ENCODE data around the gene BCL11A. TPM values are rescaled to one million over a fixed set of nuclear protein-coding genes. Genes with fewer than 3 reads are reported as not detected.

BCL11A gene
- polyA plus RNA-seq, 1 donor (not counting 4 experiments of a cell fraction or from before 2014, with no cell fraction given), result 5.0 TPM

- Histone ChIP-seq H3K36me3 (ENCODE audit: control insufficient read depth in 2 of 2, extremely low read depth in 1 of 2, insufficient read depth in 2 of 2, low read length in 2 of 2) (peaks cover 0 to 1% of the 10 kb centered on the region in 2 experiments), H4K20me1 (ENCODE audit: control insufficient read depth, extremely low read depth, insufficient read depth, low read length) (no peaks in the 10 kb centered on the region), H3K79me2 (ENCODE audit: control insufficient read depth, insufficient read depth, low read length) (no peaks in the 10 kb centered on the region), H3K9ac (ENCODE audit: control insufficient read depth, extremely low read depth, insufficient read depth, low read length) (no peak overlapping the region), H3K9me1 (ENCODE audit: control insufficient read depth, extremely low read depth, insufficient read depth, low read length) (no peaks in the 10 kb centered on the region), H2AFZ (ENCODE audit: control insufficient read depth, low read length) (no peak overlapping the region), H3K4me1 (ENCODE audit: control insufficient read depth, extremely low read depth, insufficient read depth, low read length) (peaks cover 27% of the 10 kb centered on the region), H3K27me3 (ENCODE audit: control insufficient read depth, extremely low read depth, insufficient read depth, low read length) (no peaks in the 10 kb centered on the region), H3K4me3 (ENCODE audit: control insufficient read depth in 2 of 3, extremely low read depth in 1 of 3, insufficient read depth in 2 of 3, low read depth in 1 of 3, low read length in 3 of 3) (no peak overlapping the region), H3K9me3 (ENCODE audit: control insufficient read depth, low read depth, low read length) (no peaks in the 10 kb centered on the region), H3K27ac (ENCODE audit: control insufficient read depth, insufficient read depth, low read length) (no peak overlapping the region), H3K4me2 (ENCODE audit: control insufficient read depth, extremely low read depth, insufficient read depth, low read depth, low read length) (no peak overlapping the region)
- DNase-seq (ENCODE audit: low read depth, low spot score) (no peak), FAIRE-seq (no peak)
- dilution Hi-C loops (cut with MboI; ENCODE audit: extremely low pct_ligation_motif_present, low sequenced_read_pairs), result no loop called here
- TF ChIP-seq CTCF (optimal IDR thresholded peaks at IDR 0.05 in 1 of 3, IDR thresholded peaks at IDR 0.05 in 1 of 3, conservative IDR thresholded peaks at IDR 0.05 in 1 of 3; ENCODE audit: extremely low read depth in 1 of 3, insufficient read depth in 2 of 3, low read length in 3 of 3), result no peak
Measured at GRCh38 chr2:60498816-60499429, 54.5 kb downstream of the BCL11A start.

- H3K36me3 ChIP-seq (ENCODE audit: control insufficient read depth in 2 of 2, extremely low read depth in 1 of 2, insufficient read depth in 2 of 2, low read length in 2 of 2), result peaks cover 0 to 1% of the 10 kb centered on the region in 2 experiments
- DNase-seq (ENCODE audit: low read depth, low spot score), result no peak
- no peaks in the 10 kb centered on the region for H3K9me1 ChIP-seq (ENCODE audit: control insufficient read depth, extremely low read depth, insufficient read depth, low read length)
- FAIRE-seq, result no peak
- dilution Hi-C loops (cut with MboI; ENCODE audit: extremely low pct_ligation_motif_present, low sequenced_read_pairs), result no loop called here
- H3K4me2 ChIP-seq (ENCODE audit: control insufficient read depth, extremely low read depth, insufficient read depth, low read depth, low read length), result no peak overlapping the region
- H3K4me1 ChIP-seq (ENCODE audit: control insufficient read depth, extremely low read depth, insufficient read depth, low read length), result peaks cover 25% of the 10 kb centered on the region
- no peak for TF ChIP-seq CTCF (optimal IDR thresholded peaks at IDR 0.05 in 1 of 3, IDR thresholded peaks at IDR 0.05 in 1 of 3, conservative IDR thresholded peaks at IDR 0.05 in 1 of 3; ENCODE audit: extremely low read depth in 1 of 3, insufficient read depth in 2 of 3, low read length in 3 of 3)
- no peak for TF ChIP-seq EZH2 (IDR thresholded peaks at IDR 0.05; ENCODE audit: low read length)
- no peak overlapping the region for H3K27ac ChIP-seq (ENCODE audit: control insufficient read depth, insufficient read depth, low read length)
- H4K20me1 ChIP-seq (ENCODE audit: control insufficient read depth, extremely low read depth, insufficient read depth, low read length), result no peaks in the 10 kb centered on the region
- no peak overlapping the region for H3K9ac ChIP-seq (ENCODE audit: control insufficient read depth, extremely low read depth, insufficient read depth, low read length)
- H2AFZ ChIP-seq (ENCODE audit: control insufficient read depth, low read length), result no peak overlapping the region
- H3K27me3 ChIP-seq (ENCODE audit: control insufficient read depth, extremely low read depth, insufficient read depth, low read length), result no peaks in the 10 kb centered on the region
- H3K4me3 ChIP-seq (ENCODE audit: control insufficient read depth in 2 of 3, extremely low read depth in 1 of 3, insufficient read depth in 2 of 3, low read depth in 1 of 3, low read length in 3 of 3), result no peak overlapping the region
- H3K79me2 ChIP-seq (ENCODE audit: control insufficient read depth, insufficient read depth, low read length), result no peaks in the 10 kb centered on the region
- no peaks in the 10 kb centered on the region for H3K9me3 ChIP-seq (ENCODE audit: control insufficient read depth, low read depth, low read length)
Measured at GRCh38 chr2:60498127-60498815, 55.2 kb downstream of the BCL11A start.

Measured in keratinocyte (primary cell).